ENCODE results near the gene MEX3B.

GRCh38 chr15:82079736-82080135 is 33.9 kb upstream of the MEX3B start:
- TF ChIP-seq CTCF (conservative IDR thresholded peaks at IDR 0.05; ENCODE audit: low read length), result no peak
- no peak for TF ChIP-seq EZH2phosphoT487 (IDR thresholded peaks at IDR 0.05; ENCODE audit: borderline replicate concordance, low read depth, low read length)
